ENCODE measurements around the gene SULT1A2.

DNA sequence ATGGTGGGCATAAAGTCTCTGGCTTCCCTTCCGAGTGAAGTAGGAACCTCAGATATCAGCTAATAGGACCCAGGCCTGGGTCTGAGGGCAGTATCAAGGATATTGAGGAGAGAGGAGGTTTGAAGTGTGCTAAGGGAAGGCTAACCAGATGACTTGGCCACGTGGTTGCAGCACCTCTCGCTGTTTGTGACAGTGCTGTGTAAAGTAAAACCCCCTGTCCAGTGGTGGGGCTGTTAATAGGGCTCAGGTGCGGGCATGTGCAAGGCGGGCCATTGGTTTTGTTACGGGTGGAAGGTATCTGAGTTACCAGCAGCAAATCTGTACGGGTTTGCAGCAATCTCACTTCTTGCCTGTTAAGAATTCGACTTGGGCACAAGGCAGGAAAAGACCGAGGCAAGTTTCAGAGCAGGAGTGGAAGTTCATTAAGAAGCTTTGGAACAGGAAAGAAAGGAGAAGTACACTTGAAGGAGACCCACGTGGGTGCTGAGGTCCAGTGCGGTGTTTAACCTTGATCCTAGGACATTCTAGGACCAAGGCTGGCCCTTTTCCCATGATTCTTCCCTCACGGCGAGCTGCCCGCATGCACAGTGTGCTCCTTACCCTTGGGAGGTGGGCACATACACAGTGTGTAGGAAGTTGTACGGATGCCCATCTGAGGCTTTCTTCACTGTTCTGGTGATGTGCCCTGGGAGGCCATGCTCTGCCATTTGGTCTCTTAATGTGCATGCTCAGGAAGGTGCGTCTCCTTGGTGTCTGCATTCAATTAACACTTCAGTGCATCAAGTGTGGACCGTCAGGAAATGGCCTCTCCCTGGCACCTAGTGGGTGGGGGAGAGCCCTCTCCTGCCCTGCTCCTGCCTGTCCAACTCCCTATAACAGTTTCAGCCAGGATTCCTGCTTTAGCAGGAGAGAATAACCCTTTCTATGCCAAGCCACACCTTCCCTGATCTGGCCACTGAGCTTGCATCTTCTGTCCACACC, 22.8 kb downstream of the SULT1A2 start:
- TF ChIP-seq, protein P1, sequence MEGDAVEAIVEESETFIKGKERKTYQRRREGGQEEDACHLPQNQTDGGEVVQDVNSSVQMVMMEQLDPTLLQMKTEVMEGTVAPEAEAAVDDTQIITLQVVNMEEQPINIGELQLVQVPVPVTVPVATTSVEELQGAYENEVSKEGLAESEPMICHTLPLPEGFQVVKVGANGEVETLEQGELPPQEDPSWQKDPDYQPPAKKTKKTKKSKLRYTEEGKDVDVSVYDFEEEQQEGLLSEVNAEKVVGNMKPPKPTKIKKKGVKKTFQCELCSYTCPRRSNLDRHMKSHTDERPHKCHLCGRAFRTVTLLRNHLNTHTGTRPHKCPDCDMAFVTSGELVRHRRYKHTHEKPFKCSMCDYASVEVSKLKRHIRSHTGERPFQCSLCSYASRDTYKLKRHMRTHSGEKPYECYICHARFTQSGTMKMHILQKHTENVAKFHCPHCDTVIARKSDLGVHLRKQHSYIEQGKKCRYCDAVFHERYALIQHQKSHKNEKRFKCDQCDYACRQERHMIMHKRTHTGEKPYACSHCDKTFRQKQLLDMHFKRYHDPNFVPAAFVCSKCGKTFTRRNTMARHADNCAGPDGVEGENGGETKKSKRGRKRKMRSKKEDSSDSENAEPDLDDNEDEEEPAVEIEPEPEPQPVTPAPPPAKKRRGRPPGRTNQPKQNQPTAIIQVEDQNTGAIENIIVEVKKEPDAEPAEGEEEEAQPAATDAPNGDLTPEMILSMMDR (IDR thresholded peaks at IDR 0.05; ENCODE audit: control extremely low read depth in 1 of 3, insufficient read depth in 1 of 3, low read depth in 1 of 3, low read length in 3 of 3): no peak
- TF ChIP-seq POLR2A (IDR thresholded peaks at IDR 0.05; ENCODE audit: control extremely low read depth in 1 of 2, low read depth in 2 of 2, low read length in 2 of 2) (no peak), TAF1 (IDR thresholded peaks at IDR 0.05; ENCODE audit: low read depth, low read length) (no peak), BCL11A (IDR thresholded peaks at IDR 0.05; ENCODE audit: low read depth in 2 of 2, low read length in 2 of 2) (no peak), NRF1 (IDR thresholded peaks at IDR 0.05; ENCODE audit: low read depth, low read length) (no peak), SP2 (IDR thresholded peaks at IDR 0.05; ENCODE audit: low read length) (no peak), ZNF274 (IDR thresholded peaks at IDR 0.05; ENCODE audit: borderline replicate concordance, extremely low read depth, low read length) (no peak), CBX8 (IDR thresholded peaks at IDR 0.05; ENCODE audit: borderline replicate concordance, low read depth, low read length) (no peak), EZH2 (IDR thresholded peaks at IDR 0.05; ENCODE audit: low read depth, low read length, severe bottlenecking) (no peak), ASH2L (IDR thresholded peaks at IDR 0.05; ENCODE audit: low read length) (no peak), EP300 (IDR thresholded peaks at IDR 0.05; ENCODE audit: borderline replicate concordance in 1 of 2, low read depth in 2 of 2, low read length in 2 of 2) (no peak), SIRT6 (IDR thresholded peaks at IDR 0.05; ENCODE audit: low read length) (no peak), RXRA (IDR thresholded peaks at IDR 0.05; ENCODE audit: insufficient read depth, low read depth, low read length) (no peak), KDM1A (IDR thresholded peaks at IDR 0.05; ENCODE audit: borderline replicate concordance, low read length) (no peak)

Data from H1 (cell line).